OCI-M2 (cell line): ENCODE data around the gene PSMB11.
"Not testable (repeated sequence)": the region's sequence is repeated elsewhere in the genome, so short reads cannot be mapped to it uniquely, and the experiment has no call there.

ENCODE experiments used
- DNase-seq: peaks from one replicate; lab custom pipeline; 2025; ENCODE audit not compliant: unreplicated experiment; lab: John Stamatoyannopoulos, UW

Gene PSMB11

GRCh38 chr14:23013054-23013748 lies 28.8 kb upstream of the PSMB11 start:
- DNase-seq = no peak

GRCh38 chr14:23013749-23014054 lies 28.3 kb upstream of the PSMB11 start:
- DNase-seq = not testable (repeated sequence)

GRCh38 chr14:23015618-23016017 lies 26.4 kb upstream of the PSMB11 start:
- no peak for DNase-seq

- no peak for DNase-seq
These were observed 24.9 kb upstream of the PSMB11 start for GRCh38 chr14:23017091-23017490.

- DNase-seq = no peak
These were observed 23.9 kb upstream of the PSMB11 start for GRCh38 chr14:23018107-23018506.

- no peak for DNase-seq
These were observed 21.6 kb upstream of the PSMB11 start for GRCh38 chr14:23020143-23021128.

GRCh38 chr14:23021434-23021833 lies 20.6 kb upstream of the PSMB11 start:
- DNase-seq = no peak

GRCh38 chr14:23021889-23022442 lies 20.0 kb upstream of the PSMB11 start:
- DNase-seq = no peak

GRCh38 chr14:23023022-23023794 lies 18.8 kb upstream of the PSMB11 start:
- no peak for DNase-seq

GRCh38 chr14:23023795-23024152 lies 18.2 kb upstream of the PSMB11 start:
- DNase-seq = no peak

GRCh38 chr14:23024612-23025075 lies 17.4 kb upstream of the PSMB11 start:
- DNase-seq = no peak

- no peak for DNase-seq
These were observed 16.7 kb upstream of the PSMB11 start for GRCh38 chr14:23025151-23025814.

GRCh38 chr14:23028799-23029198 lies 13.2 kb upstream of the PSMB11 start:
- no peak for DNase-seq

- DNase-seq = no peak
These were observed 11.1 kb upstream of the PSMB11 start for GRCh38 chr14:23030936-23031335.

- DNase-seq = no peak
These were observed 8.7 kb upstream of the PSMB11 start for GRCh38 chr14:23033251-23033727.

- DNase-seq = no peak
These were observed 8.1 kb upstream of the PSMB11 start for GRCh38 chr14:23033801-23034497.

- DNase-seq = no peak
These were observed 7.3 kb upstream of the PSMB11 start, which contains the start of gene PSMB5 for GRCh38 chr14:23034498-23035302. PSMB5 (minus strand) TSS chr14:23034900; CDS start chr14:23034881, 19 bp downstream.

- no peak for DNase-seq
These were observed 6.5 kb upstream of the PSMB11 start for GRCh38 chr14:23035303-23036144.
